GM19351 (cell line): ENCODE results near the gene SLX4.

Experiments
- ATAC-seq: cut with Tn5 transposase; IDR thresholded peaks from one replicate; pipeline ENCODE4 v1.9.1; 2021; ENCODE audit warnings: mild to moderate bottlenecking, moderate library complexity; ENCODE audit not compliant: unreplicated experiment

The SLX4 gene

DNA sequence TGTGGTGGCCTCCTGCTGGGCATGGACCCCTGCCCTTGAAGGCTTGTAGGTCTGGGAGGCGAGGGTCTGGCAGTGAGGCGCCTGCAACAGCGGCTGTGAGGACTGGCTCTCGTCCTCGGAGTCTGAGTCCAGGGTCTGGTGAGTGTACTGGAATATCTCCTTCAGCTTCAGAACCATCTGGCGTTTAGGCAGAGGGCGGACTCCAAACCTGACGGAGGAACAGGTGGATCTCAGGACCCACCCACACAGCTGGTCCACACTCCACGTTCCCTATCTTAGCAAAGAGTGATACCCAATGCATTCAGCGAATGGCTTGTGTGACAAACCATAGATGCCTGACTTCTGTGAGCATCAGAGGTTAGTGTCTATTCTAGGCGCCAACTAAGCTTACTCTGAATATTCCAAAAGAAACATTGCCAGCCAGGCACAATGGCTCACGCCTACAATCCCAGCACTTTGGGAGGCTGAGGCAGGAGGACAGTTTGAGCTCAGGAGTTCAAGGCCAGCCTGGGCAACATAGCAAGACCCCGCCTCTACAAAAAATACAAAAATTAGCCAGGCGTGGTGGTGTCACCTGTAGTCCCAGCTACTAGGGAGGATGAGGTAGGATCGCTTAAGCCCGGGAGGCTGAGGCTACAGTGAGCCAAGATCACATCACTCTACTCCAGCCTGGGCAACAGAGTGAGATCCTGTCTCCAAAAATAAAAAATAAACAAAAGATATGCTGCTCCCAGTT lies 27.9 kb downstream of the SLX4 start:
- ATAC-seq: no peak

DNA sequence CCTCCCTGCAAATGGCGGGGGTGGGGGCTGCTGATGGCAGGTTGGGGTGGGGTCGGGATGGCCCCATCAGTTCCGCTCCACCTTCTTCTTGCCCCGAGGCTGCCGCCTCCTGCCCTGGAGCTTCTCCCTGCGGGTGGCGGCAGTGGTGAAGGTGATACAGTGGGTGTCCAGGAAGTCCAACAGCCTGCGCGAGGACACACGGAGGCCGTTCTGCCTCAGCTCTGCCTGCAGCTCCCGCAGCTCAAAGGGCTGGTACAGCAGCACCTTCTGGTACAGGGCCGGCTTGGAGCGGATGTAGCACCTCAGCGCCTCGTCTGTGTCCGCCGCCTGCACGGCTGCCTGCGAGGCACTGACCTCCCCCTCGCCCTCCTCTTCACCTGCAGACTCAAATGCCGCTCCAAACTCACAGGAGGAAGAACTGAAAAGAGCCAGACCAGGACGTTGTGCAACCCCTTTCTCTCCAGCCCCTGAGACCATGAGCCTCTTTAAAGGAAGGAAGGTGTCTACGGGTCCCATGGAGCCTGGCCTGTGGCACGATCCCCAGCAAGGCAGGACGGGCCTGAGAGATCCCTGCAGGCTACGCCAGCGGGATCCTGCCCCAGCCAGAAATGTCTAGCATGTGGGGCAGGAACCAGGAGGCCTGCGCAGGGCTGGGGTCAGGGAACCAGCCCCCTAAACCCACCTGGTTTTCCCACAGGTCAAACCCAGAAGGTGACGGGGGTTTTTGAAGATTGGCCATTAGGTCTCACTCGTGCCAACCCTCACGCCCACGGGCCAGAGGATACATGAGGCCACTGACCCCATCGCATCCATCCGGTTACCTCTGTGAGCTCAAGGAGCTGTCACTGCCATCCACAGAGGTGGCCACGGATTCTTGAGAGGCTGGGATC lies 28.9 kb downstream of the SLX4 start:
- no peak for ATAC-seq

DNA sequence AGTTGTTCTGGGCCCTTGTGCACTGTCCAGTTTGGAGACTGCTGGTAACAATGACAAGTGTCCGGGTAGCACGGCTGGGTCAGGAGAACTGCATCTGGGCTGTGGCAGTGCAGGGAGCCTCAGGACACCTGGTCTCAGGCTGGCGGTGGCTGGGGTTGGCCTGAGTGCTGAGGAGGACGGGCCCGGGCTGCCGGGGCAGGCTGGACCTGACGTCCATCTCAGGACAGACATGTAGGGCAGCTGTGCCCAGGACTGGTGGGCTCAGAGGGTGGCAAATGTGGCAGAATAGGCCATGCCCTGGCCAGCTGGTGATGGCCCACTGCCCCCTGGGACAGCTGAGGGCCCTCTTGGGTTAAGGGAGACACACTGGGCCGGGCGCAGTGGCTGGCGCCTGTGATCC lies 30.0 kb downstream of the SLX4 start:
- ATAC-seq: no peak

DNA sequence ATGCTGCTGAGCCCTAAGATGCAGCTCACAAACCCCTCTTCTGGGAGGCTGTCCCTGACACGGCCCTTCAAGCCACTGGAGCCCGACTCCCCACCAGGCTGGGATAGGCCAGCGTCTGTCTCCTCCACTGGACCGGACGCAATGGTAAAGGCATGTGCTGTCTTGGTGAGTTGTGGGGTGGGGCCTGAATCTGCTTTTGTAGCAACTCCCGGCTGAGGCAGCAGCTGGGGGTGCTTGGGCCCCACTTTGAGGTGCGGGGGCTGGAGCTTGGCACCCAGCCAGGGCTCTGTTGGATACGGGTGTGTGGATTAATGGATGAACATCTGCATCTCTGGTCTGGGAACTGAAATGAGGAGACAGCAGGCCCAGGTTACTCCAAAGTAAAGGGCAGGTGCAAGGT lies 30.7 kb downstream of the SLX4 start:
- no peak for ATAC-seq

DNA sequence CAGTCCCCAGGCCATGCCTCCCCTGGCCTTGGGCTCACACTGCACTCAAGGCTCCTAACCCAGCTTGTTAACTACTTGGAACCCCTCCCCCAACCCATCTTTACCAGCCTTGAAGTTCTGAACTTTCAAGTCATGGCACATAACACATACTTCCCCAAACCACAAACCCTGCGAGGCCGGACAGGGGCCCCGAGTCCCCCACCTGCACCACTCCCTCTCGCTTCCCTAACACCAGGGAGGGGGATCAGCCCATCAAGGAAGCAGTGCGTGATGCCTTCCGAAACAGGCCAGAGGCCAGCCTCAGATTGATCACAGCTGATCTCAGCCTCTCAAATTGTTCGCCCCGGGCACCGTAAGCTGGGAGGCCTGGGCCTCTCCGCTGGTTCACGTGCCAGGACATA lies 31.2 kb downstream of the SLX4 start:
- no peak for ATAC-seq

DNA sequence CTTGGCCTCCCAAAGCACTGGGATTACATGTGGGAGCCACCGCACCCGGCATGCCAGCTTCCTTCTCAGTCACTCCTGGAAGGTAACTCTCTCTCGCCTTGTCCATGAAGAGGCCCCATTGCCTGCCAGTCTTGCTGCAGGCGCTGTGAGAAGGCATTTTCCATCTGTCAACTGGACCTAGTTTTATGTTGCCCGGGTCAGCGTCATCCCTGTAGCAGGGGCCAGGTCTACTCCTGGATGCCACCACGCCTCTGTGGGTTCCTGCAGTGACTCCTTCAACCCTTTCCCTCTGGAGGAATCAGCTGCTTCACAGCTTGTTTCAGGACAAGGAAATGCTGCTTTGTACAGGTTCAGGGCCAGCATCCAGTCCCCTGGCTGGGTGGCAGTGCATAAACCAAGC lies 31.6 kb downstream of the SLX4 start:
- ATAC-seq: no peak

DNA sequence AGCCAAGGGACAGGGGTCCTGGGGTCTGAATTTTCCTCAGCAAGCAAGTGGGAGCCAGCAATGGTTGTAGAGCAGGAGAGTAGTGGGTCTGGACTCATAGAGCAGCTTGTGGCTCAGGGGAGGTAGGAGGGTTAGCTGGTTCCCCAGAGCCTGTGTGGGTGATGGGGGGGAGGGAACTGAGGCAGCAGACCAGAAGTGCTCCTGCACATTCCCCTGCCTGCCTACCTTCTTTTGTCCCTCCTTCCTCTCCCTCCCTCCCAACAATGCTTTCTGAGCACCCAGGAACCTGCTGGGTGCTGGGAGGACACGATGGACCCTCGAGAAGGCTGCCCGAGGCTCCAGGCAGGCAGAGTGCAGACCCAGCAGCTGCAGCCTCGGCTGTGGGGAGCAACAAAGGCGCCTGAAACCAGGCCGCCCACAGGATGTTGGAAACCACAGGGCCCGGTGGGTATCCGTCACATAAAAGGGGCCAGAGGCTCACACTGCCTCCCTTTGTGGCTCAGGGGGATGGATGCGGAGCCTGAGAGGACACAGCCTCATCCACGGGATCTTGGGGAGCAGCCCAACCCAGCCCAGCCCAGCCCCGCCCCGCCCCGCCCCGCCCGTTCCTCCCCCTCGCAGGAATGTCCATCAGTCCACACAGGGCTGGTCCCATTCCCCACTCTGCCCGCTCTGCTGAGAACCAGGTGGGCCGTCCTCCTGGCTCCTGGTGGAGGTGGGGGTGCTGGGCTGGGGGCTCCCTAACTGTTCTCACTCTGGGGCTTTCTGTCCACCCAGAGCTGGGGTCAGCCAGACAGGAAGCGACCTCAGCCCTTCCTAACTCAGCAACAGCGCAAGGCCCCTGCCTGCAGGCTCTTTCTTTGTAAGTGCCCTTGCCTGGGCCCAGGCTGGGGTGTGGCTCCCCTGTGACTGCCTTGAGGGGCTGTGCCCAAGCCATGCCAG lies 32.5 kb downstream of the SLX4 start:
- peak; percentile 79 for ATAC-seq

DNA sequence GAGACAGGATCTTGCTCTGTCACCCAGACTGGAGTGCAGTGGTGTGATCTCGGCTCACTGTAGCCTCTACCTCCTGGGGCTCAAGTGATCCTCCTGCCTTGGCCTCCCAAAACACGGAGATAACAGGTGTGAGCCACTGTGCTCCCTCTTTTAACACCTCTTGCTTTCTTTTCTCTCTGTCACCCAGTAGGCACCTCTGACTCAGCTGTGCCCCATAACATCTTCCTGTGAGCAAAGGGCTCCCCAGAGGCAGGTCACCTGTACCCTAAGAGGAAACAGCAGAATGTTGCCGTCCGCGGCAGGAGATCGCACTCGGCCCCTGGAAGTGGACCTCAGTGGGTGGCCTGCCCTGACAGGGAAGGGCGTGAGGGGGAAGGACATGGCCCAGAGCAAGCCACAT lies 33.3 kb downstream of the SLX4 start:
- no peak for ATAC-seq

DNA sequence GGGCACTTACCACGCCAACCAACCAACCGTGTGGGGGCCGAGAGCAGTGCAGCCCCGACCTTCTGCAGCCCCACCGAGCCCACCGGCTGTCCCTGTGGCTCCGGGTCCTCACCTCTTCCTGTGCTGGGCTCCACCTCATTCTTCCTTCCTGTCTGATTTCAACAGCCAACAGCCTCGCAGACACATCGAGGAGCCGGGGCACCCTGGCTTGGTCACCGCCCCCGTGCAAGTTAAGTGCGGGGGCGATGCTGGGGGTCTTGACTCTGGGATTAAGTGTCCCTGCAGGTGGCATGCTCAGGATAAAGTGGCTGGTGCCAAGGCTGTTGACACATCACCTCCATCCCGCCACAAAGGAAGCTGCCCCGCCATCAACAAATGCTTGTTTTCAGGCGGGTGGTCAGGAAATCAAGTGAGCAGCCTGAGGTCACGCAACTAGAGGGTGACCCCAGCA lies 34.1 kb downstream of the SLX4 start, which contains the start of gene NLRC3:
TSS of gene NLRC3 (minus strand) at position 102 of the 451 bp plus-strand sequence. CDS start 12,367 bp downstream, outside the sequence.
- no peak for ATAC-seq

DNA sequence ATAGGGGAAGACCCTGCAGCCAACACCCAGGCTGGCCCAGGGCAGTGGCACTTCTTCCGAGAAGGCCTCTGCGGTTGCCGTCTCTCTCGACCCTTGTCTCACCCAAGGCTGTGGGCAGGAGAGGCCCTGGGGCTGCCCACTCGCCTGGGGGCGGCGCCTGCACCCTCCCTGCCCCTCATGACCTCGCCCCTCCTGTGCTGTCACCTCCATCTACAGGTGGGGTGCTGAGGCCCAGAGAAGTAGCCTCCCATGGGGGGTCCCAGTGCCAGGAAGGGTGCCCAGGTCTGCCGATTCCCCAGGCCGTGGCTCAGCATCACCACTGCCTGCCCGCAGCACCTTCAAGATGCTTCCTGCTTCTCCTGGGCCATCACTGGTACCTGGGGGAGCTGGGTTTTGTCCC lies 35.2 kb downstream of the SLX4 start:
- no peak for ATAC-seq

DNA sequence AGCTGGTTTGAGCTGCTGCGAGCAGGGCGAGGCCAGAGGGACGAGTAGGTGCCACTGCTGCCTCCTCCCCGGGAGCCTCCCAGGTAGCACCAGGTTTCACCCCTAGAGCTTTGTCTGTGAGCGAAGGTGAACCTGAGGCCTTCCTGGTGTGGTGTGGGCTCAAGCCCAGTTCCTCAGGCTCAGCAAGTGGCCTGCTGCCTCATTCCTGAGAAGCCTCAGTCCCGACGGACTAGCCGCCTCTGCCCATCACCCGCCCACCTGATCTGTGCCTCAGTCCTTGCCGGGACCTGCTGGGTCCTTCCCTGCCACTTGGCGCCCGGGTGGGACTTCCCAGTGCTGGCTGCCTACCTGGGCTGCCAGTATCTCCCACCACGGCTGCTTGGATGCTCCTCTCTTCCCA lies 35.9 kb downstream of the SLX4 start:
- no peak for ATAC-seq

DNA sequence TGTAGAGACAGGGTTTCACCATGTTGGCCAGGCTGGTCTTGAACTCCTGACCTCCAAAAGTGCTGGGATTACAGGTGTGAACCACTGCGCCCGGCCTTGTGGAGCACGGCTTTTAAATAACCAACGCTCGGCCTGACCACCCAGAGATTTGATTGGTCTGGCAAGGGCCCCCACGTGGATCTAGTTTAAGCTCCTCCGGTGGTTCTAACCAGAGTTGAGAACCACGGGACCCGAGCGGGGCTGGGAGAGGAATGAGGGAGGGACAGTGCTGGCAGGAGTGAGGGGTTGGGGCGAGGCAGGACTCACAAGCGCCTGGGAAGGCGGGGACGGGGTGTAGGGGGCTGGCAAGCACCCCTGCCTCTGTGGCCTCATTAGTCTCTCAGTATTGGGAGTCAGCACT lies 37.2 kb downstream of the SLX4 start:
- no peak for ATAC-seq

DNA sequence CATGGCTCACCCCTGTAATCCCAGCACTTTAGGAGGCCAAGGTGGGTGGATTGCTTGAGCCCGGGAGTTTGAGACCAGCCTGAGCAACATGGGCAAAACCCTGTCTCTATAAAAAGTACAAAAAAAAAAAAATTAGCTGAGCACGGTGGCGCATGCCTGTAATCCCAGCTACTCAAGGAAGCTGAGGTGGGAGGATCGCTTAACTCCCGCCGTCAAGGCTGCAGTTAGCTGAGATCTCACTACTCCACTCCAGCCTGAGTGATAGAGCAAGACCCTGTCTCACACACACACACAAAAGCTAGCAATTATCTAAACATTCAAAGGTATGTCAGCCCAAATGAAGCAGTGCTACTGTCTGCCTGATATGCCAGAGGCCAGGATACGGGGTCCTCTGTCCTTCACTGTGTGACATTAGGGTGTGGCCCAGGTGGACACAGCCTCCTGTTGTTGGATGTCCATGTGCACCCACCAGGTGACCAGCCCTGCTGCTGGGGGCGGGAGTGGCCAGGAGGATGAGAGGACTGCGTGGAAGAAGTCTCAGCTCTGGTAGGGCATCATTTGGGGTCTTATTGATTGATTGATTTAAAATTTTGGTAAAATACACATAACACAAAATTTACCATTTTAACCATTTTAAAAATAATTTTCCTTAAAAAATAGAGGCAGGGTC lies 38.1 kb downstream of the SLX4 start:
- ATAC-seq: no peak

DNA sequence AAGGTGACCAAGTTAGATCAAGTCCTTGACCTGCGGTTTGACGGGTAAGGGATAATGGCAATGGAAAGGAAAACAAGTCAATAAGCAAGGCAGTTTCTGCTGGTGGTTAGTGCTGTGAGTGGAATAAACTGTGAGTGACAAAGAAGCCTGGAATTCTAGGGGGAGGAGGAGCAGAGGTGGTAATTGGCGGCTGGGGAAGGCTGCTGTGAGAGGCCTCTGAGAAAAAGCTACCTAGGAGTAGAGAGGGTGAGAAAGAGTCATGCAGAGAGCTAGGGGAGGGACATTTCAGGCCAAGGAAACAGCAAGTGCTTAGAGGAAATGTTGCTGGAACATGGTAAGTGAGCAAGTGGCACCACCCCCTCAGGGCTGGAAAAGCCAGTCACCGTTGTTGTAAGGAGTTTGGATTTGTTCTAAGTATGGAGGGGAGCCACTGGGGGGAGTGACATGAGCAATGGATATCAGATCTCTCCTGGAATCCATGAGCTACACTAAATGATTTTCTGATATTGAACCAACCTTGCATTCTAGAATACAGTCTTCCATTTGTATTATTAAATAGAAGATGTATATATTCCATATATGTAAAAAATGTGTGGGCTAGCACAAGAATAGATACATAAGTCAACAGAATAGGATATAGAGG lies 40.9 kb downstream of the SLX4 start:
- ATAC-seq: no peak

DNA sequence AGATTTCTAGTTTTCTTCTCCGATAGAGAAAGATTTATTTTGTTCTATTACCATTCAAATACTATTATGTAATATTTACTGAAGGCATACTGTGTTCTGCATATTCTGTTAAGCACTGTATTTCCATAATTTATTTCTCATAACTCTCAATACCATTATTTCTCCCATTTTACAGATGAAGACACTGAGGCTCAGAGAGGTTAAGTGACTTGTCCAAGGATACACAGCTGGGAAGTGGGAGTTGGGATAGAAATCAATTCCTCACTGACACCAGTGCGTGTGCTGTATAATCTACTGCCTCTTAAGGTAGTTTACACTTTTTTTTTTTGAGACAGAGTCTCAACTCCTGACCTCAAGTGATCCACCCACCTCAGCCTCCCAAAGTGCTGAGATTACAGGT lies 41.6 kb downstream of the SLX4 start:
- no peak for ATAC-seq

DNA sequence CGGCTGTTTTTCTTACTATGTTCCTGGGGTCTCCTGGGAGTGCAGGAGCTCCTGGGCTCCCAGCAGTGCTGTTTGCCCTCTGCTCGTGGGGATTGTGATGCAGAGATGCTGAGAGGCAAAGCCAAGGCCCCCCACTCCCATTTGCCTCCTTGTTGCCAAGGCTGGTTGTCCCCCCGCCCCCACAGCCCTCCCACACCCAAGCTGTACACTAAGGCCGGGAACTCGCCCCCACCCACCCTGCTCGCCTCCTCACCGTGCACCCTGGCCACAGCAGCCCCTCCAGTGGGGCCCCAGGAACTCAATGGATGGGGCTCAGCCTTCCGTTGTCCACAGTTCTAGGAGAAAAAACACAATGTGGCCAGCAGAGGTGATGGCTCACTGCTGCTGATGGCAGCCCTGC lies 44.4 kb downstream of the SLX4 start:
- no peak for ATAC-seq

DNA sequence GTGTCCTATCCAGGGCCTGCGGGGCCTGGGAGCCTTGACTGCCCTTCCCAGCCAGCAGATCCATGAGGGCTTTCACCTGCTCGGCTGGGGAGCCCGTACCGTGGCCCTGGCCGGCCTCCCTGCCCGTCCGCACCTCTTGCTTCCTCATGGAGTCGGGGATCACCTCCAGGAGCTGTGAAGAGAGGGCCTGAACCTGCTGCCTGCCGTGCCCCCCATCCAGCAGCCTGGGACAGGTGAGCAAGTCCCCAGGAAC lies 46.6 kb downstream of the SLX4 start:
- no peak for ATAC-seq

DNA sequence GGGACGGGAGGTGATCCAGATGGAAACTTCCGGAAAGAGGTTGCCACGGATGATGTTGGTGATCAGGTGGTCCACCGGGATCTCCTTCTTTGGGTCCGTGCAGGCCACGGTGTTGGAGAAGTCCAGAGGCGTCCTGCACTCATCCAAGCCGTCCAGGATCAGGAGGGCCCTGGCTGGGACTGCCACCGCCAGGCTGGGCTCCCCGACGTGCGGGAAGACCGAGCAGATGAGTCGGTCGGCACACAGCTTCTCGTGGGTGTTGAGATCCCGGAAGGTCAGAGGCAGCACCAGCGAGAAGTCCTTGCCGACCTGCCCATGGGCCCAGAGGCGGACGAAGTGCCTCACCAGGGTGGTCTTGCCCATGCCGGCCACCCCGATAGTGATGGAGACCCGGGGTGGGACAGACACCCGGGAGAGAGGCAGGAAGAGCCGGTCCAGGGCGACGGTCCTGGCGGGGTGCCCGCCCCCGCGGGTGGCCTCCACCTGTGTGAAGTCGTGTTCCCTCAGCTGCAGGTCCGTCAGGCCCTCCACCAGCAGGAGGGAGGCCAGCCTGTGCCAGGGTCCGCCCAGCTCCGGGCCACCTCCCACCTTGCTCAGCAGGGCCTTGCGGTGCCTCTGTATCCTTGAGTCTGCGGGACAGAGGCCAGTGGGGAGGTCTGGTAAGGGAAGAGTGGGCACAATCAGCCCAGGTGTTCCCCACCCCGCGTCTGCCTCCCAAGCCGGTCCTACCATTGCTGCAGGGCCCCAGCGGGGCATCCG lies 47.1 kb downstream of the SLX4 start:
- ATAC-seq: no peak

DNA sequence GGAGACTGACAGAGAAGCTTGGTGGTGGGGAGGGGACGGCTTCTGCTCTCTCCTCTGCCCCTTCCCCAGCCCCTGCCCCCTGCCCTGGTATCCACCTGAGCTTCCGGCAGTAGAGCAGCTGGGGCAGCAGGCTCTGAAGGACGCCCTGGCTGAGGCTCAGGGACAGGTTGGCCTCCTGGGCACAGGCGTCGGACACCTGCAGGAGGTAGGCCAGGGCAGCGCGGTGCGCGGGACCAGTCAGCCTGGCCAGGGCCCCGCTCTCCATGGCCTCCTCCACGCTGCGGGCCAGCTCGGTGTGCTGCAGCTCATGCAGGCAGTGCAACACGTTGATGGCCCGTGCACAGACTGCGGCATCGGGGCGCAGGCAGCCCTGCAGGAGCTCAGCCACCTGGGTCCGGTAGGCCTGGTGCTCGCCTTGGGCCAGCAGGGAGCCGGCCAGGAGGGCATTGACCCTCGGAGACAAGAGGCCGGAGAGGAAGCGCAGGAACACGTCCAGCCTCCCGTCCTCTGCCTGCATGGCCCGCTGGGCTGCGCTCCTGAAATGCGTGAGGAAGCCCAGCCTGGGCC lies 48.4 kb downstream of the SLX4 start:
- no peak for ATAC-seq
